Measurements from ENCODE around the gene PSG11. TPM values are rescaled to one million over a fixed set of nuclear protein-coding genes. Genes with fewer than 3 reads are reported as not detected.

PSG11 gene
- total RNA-seq, 1 experiment from 2014 or later = not detected

- TF ChIP-seq CTCF (IDR thresholded peaks at IDR 0.05 in 2 of 3, conservative IDR thresholded peaks at IDR 0.05 in 1 of 3; ENCODE audit: borderline replicate concordance in 1 of 3, insufficient read depth in 1 of 3, low read depth in 2 of 3, low read length in 2 of 3) (no peak), RAD21 (IDR thresholded peaks at IDR 0.05; ENCODE audit: low read depth) (no peak), ZNF274 (IDR thresholded peaks at IDR 0.05; ENCODE audit: low read depth, low read length) (no peak), POLR2AphosphoS5 (IDR thresholded peaks at IDR 0.05; ENCODE audit: low read depth, low read length) (no peak), FOSL1 (IDR thresholded peaks at IDR 0.05; ENCODE audit: low read depth) (no peak)
Measured at GRCh38 chr19:42961119-42961518, 65.2 kb downstream of the PSG11 start (continued).

Other genes with a start within 250 kb of the PSG11 start
- gene PSG1, start 146.8 kb downstream of the PSG11 start, total RNA-seq (2021; ENCODE audit: unreplicated experiment) = not detected
- gene PSG6, start 108.6 kb downstream of the PSG11 start, total RNA-seq (2021; ENCODE audit: unreplicated experiment) = not detected
- not detected for gene PSG7, start 89.3 kb downstream of the PSG11 start, total RNA-seq (2021; ENCODE audit: unreplicated experiment)
- not detected for gene PSG2, start 56.2 kb upstream of the PSG11 start, total RNA-seq (2021; ENCODE audit: unreplicated experiment)
- gene PSG5, start 160.1 kb upstream of the PSG11 start, total RNA-seq (2021; ENCODE audit: unreplicated experiment) = not detected
- gene PSG4, start 179.2 kb upstream of the PSG11 start, total RNA-seq (2021; ENCODE audit: unreplicated experiment) = not detected
- gene PSG9, start 243.1 kb upstream of the PSG11 start, total RNA-seq (2021; ENCODE audit: unreplicated experiment) = not detected